Measurements from ENCODE around the gene HSDL2.
A peak's percentile ranks its signal among the peaks of the same experiment; 100 is the strongest.

Gene HSDL2

DNA sequence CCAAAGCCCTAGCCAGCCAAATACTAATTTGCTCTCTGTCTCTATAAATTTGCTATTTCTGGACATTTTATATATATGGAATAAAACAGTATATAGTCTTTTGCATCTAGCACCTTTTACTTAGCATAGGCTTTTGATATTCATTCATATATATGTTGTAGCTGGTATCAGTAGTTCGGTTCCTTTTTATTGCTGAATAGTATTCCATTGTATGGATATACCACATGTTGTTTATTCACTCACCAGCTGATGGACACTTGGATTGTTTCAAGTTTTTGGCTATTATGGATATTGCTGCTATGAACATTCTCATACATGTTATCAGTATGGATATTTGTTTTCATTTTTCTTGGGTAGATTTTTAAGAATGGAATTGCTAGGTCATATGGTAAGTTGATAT, 82.9 kb downstream of the HSDL2 start:
- no peak for DNase-seq

DNA sequence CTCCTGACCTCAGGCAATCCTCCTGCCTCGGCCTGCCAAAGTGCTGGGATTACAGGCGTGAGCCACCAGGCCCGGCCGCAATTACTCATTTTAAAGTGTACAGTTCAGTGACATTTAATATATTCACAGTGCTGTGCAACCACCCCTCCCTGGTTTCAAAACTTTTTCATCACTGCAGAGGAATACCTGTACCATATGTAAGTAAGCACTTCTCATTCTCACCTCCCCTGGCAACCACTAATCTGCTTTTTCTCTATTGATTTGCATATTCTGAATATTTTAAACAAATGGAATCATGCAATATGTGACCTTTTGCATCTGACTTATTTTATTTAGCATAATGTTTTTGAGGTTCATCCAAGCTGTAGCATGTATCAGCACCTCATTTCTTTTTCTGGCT, 85.4 kb downstream of the HSDL2 start:
- DNase-seq: no peak

DNA sequence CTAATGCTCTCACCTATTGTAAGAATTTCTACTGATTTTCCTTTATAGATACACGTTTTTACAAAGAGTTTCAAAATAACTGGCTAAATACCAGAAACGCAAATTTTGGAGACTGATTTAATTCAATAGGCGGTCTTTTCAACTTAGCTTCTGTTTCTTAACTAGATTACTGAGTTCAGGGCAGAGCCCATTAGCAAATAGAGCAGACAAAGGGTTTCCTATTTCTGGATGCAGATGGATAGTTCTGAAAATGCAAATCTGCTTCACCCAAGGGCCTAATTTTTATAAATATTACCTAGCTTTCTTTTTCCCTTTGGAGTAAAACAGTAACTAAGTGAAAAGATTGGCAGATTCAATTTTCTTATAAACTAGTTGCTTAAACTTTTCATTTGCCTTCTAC, 93.1 kb downstream of the HSDL2 start:
- no peak for DNase-seq

DNA sequence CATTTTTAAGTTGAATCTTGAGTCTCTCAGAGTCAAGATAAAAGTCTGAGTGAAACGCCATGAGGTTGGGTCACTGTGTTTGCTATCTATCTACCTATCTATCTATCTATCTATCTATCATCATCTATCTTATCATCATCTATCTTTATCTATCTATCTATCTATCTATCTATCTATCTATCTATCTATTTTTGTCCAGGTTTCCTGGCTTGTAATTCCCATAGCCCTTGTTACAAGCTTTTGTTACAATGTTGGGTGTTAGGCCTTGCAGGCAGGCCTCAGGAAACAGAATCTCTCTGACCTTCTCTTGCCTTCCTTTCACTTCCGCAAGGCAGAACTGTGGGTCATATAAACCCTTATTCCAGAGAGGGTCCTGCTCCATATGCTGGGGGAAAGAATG, 94.1 kb downstream of the HSDL2 start:
- DNase-seq: no peak

DNA sequence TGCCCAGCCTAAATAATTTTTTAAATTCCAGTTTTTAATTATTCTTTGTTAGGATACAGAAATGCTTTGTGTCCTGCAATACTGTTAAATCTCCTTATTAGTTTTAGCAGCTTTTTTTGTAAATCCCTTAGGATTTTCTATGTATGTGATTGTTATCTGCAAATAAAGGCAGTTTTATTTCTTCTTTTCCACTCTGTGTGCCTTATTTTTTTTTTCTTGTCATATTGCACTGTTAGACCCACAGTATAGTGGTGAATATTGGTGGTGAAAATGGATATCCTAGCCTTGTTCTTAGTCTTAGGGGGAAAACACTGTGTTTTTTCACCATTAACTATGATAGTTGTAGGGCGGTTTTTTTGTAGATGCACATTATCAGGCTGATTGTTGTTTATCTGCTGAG, 95.4 kb downstream of the HSDL2 start:
- no peak for DNase-seq

DNA sequence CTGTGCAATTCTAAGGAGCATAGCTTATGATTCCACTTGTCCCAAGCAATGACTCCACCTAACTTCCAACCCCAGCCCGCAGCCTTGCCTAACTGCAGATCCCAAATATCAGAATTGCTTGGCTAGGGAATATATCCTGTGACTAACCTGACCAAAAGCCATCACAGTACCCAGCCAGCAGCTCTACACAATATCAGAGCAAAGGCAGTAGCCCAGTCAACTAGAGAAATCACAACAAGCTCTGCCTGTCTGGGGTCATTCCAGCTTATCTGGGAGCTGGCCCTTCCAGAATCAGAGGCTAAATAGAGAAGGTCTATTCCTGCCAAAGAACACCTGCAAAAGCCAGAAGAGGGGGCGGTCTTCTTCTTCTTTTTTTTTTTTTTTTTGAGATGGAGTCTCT, 97.4 kb downstream of the HSDL2 start:
- no peak for DNase-seq

DNA sequence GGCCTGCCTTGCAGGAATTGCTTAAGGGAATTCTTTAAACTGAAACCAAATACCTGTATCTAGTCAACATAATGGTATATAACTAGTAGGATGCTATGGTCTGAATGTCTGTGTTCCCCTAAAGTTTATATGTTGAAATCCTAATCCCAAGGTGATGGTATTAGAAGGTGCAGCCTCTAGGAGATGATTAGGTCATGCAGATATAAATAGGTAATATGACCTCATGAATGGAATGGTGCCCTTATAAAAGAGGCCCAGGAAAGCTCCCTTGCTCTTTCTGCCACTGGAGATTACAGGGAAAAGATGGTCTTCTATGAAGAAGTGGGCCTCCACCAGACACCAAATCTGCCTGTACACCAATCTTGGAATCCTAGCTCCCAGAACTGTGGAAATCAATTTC, 99.3 kb downstream of the HSDL2 start:
- no peak for DNase-seq

DNA sequence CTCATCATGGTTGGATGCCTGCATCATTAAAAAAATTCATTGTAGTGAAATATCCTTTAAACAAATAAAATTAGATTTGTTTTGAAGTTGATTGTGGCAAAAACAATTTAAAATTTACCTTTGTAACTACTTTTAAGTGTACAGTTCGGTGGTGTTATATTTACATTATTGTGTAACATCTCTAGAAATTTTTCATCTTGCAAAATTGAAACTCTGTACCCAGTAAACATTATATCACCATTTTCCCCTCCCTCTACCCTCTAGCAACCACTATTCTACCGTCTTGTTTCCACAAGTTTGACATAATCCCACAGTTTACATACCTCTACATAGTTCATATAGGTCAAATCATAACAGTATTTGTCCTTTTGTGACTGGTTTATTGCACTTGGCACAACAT, 104.7 kb downstream of the HSDL2 start:
- no peak for DNase-seq

DNA sequence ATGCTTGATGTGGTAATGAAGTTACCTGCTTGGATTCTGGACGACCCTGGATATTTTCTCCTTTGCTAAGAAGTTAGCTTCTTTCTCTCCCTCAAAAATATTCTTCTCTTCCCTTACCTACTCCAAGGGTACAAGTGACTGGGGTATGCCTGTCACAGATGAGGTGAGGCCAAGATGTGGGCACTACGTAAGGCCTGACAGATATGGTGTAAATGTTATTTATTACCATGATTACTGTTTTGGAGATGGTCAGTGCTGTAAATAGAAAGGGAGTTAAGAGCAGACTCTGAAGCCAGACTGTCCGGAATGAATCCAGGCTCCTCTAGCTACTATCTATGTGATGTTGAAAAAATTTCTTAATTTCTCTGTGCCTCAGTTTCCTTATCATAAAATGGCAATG, 105.7 kb downstream of the HSDL2 start:
- no peak for DNase-seq

DNA sequence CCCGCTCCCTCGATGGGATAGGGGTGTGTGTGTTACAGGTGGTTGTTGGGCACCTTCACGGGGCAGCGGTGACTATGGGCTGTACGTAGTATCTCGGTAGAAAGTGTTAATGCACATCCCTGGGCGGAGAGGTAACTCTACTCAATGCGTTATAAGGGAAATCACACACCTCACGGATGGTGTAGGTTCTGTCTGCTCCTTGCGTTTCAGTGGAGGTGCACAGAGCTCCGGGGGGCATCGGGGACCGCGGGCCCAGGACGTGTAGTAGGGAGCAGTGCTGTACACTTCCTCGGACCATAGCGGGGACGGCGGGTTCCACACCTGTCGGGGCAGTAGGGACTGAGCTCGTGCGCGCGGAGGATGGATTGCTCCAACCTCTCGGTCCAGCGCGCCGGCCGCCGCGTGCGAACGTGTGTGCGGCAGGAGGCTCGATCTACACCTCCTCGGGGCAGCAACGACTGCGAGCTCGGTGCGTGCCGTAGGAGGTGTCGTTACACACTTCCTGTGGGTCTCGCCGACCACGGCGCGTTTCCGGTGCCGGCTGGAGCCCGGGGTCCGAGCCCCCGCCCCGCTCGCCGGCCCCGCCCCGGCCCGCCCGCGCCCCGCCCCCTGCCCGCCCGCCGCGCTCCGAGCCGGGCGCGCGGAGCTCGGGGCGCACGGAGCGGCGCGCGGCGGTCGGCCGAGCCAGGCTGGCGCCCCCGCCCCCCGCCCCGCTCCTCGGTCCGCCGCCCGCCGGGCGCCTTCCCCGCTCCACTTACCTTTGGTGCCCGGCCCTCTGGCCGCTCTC, 106.5 kb downstream of the HSDL2 start, which contains the start of gene KIAA1958:
TSS of gene KIAA1958 (plus strand) at position 607 of the 787 bp plus-strand sequence. CDS start 87,254 bp downstream, outside the sequence.
- peak; percentile 52 to 75 for DNase-seq

DNA sequence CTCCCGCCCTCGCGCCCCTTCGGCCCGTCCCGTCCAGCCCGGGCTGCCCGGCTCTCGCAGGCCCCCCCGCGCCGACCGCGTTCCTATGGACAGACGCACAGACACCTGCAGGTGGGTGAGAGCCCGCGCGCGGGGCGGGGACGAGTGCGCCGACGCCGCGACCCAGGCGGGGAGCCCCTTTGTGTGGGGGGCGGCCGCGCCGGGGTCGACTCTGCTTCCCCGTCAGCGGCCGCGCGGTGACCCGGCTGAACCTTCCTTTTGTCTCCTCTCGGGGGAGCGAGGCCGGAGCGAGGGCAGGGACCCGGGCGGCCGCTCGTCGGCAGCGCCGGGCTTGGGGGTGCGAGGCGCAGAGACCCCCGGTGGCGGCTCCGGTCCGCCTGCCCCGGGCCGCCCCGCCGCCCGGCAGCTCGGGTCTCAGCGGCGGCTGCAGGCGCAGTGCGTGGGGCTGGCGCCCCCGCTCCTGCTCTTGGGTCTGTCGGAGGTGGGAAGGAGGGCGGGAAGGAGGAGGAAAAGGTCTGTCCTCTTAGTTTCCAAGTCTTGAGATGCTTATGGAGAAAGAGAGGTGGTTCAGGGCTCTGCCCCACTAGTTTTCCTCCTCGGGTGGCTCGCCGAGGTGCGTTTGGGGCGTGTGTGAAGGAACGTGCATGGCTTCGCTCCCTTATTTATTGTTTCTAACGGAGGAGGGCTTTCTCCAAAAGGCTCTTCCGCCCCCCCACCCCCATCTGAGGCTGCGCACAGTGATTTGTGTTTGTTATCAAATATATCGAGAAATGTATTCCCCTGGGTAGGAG, 107.3 kb downstream of the HSDL2 start:
- DNase-seq: peak; percentile 19 to 61

DNA sequence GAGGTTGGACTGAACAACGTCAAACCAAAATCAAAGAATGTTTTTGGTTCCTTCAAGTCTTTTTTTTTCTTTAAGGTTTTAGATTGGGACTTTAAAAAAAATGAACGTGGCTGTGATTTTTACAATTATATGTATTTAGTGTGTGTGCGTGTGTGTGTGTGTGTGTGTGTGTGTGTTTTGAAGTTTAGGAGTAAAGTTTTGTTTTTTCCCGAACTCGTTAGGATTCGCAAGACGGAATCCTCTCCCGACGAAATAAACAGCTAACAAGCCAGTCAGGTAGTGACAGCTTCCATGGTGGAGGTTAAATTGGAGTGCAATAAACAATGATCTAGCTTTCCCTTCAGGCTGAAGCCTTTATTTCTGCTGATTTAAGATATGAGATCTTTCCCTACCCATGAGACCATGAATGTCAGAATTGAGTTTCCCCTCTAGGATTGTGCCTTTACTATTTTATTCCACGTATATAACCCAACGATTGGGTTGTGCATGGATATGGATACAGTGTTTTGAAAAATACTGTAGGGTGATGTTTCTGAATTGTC, 108.0 kb downstream of the HSDL2 start:
- DNase-seq: no peak

DNA sequence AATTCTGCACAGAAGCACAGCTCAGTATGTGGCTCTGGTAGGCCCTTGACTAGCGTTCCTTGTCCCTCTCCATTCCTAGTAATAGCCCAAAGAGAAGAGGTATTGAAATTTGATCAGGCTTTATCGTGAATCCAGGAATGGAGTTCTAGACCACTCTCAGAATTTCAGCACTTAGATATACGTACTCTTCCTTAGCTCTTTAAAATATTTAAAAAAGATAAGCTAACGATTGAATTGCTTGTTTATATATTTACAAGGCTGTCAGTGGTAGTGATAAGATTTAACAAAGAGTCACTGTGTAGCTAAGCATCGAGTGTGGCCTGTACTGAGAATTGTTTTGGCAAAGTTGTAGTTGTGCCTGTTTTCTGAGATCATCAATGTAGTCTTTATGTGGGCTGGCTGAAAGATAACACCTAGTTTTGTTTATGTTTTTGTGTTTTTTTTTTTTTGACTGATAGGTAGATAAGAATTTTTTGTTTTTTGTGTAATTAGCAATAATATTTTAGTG, 109.2 kb downstream of the HSDL2 start:
- DNase-seq: no peak

DNA sequence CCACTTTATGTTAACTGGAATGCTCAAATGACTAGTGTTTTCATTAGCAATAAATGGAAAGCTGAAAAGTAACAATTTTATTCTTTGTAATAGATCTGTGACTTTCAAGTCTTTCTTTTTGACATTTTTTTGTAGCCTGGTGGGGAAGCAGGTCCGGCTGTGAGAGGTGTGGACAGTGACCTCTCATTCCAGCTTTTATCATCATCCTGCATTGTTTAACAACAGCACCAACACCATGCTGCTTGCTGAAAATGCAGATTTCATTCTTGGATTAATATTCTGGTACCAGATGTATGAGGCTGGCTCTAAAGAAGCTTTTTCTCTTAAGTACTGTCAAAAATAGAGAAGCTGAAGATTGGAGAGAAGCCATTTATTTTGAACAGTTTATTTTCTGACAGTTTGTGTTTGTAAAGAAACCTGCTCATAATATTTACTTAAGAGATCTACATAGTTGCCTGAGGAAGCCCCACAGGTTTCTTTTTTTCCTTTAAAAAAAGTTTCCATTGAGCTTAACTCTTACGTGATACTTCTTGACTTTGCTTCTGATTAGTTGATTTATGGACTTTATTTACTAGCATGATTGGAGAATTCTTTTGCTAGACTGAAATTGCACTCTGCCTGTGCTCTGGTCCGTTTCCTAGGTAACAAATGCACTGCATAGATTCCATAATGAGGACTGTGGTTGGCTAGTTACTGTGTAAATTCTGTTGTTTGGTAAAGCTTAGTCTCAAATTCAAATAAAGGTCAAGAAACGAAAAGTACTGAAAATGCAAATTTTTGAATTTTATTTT, 110.2 kb downstream of the HSDL2 start:
- no peak for DNase-seq

DNA sequence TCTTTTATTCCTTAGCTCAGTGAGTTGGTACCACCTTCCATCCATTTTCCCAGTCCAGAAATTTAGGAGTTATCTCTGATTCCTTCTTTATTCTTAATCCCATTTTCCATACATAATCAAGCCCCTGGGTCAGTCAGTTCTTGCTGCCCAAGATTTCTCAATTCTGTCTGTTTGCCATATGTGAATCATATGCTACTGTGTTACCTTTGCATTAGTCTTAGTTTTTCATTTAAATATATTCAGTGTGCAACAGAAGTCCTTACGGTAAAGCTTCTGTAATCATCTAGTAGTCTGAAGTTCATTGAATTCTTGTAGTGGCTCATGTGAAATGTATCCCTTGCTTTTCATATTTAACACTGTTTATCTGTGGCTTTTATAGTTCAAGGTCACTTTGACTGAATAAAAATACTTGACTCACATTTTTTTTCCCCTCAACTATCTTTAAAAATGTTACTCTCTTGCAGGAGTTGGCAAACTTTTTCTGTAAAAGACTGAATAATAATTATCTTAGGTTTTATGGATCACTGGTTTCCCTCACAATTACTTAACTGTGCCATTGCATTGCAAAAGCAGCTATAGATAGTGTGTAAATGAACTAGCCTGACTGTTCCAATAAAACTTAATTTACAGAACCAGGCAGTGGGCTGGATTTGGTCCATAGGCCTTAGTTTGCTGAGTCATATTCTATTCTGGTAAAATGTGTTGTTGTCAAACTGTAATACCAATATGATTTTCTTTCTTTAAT, 113.7 kb downstream of the HSDL2 start:
- no peak for DNase-seq

DNA sequence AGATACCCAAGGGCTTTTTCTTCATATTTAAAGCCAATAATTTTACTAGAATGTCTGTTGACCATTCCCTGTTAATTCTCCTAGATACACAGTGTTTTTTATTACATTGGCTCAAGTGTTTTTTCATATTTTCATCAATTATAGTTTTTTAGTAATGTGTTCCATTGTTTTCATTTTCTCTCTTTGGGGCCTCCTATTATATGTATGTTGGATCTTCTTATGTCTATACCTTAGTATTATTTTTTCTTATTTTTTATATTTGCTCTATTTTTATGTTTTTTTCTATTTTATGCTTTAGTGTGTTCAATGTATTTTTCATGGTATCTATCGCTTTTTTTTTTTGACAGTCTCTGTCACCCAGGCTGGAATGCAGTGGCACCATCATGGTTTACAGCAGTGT, 114.2 kb downstream of the HSDL2 start:
- DNase-seq: no peak

DNA sequence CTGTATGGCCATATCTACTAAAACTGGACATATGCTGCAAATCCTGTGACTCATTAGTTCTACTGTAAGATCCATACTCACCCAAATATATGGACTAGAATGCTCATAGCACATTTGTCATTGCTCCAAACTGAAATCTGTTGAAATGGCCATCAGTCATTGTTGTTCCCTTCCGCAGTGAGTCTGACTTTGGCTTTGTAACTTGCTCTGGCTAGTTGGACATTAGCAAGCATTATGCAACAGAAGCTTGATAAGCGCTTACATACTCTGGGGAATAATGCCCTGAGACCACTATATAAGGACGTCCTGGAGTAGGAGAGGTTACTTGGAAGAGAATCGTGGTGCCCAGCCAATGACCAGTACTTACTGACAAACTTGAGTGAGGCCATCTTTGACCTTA, 115.7 kb downstream of the HSDL2 start:
- DNase-seq: no peak

DNA sequence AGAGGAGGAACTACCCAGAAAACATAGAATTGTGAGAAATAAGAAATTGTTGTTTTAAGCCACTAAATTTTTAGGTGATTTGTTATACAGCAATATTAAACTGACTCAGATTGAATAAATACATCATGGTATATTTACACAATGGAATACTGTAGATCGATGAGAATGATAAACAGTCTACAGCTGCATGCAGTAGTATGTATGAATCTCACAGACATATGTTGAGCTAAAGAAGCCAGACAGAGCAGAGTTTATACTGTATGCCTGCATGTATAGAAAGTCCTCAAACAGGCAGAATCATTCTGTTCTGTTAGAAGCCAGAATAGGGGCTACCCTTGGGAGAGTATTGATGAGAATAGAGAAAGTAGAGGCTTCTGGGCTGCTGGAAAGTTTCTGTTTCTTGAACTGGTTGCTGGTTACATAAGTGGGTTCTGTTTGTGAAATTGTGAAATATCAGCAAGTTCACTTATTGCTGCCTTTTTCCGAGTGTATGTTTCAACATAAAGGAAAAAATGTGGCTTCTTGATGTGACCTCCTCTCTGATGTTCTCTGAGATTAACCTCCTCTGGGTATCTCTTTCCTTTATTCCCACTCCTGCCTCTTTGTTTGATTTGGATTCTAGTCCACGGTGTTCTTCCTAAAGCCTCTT, 116.3 kb downstream of the HSDL2 start:
- no peak for DNase-seq

DNA sequence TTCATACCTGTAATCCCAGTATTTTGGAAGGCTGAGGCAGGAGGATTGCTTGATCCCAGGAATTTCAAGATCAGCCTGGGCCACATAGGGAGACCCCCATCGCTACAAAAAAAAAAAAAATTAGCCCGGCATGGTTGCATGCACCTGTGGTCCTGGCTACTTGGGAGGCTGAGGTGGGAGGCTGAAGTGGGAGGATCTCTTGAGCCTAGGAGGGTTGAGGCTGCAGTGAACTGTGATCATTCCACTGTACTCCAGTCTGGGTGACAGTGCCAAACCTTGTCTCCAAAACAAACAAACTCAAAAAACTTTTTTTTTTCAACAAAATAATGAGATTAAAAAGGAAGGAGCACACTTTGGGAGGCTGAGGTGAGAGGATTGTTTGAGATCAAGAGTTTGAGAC, 120.9 kb downstream of the HSDL2 start:
- no peak for DNase-seq

DNA sequence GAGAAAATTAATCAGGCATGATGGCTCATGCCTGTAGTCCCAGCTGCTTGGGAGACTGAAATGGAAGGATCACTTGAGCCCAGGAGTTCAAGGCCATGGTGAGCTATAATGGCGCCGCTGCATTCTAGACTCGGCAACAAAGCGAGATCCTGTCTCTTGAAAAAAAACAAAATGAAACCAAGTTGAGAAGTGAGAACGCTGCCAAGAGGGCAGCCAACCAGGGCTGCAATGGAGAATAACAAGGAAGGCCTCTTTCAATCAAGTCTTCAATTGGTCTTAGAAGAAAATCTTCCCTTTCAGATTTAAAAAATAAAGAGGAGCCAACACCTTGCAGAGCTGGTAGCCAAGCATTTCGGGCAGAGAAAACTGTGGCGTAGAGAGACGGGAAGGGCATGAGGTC, 121.4 kb downstream of the HSDL2 start:
- DNase-seq: no peak

DNA sequence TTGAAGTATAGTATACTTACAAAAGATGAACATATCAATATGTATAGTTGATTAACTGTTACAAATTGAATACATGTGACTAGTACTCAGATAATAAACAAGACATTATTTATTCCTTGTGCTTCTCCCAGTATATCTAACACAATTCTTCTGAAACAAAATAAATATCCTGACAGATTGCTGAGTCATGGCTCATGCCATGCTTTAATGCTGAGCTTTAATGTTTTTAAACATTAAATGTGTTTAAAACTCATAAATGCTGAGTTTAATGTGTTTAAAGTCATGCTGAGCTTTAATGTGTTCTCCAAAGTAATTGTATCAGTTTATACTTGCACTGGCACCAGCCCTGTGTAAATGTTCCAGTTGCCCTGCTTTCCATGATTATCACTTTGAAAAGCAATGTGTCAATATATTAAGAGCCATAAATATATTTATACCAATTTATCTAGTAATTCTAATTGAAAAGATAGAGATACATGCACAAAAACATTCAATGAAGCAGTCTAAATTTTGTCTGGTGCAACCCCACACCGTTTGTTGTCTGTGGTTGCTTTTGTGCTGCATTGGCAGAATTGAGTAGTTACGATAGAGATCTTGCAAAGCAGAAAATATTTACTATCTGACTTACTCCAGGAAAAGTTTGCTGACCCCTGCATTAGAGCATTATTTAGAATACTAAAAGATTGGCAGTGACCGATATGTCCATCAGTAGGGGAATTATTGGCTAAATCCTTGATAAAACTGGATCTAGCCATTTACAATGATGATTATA, 122.5 kb downstream of the HSDL2 start:
- no peak for DNase-seq
